ENCODE measurements around the gene TTC9B. TPM values are rescaled to one million over a fixed set of nuclear protein-coding genes. Genes with fewer than 3 reads are reported as not detected.

TTC9B gene
- total RNA-seq, 1 donor from 2014 or later = not detected

DNA sequence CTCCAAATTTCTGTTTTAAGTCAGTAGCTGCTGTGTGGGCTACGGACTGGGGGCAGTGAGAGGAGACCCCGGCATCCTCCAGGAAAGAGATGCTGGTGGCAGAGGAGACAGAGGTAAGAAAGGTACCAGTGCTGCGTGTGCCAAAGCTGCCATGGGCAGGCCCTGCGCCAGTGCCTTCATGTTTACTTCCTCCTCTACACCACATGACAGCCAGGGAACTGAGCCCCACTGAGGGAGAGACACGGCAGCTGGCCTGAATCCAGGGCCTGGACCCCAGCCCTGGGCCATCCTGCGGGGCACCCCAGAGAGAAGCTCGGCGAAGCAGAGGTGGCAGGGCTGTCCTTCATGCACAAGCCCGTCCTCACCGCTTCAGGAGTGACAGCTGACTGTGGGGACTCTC, 31.0 kb upstream of the TTC9B start:
- no peak for DNase-seq (ENCODE audit: extremely low spot score, unreplicated experiment)
- Mint-ChIP-seq H3K36me3 (ENCODE audit: unreplicated experiment) (peaks cover 26% of the 10 kb centered on the region), H3K27ac (ENCODE audit: unreplicated experiment) (no peak overlapping the region), H3K4me1 (ENCODE audit: unreplicated experiment) (peaks cover 47% of the 10 kb centered on the region), H3K27me3 (ENCODE audit: unreplicated experiment) (no peaks in the 10 kb centered on the region), H3K4me3 (ENCODE audit: unreplicated experiment) (no peak overlapping the region), H3K9me3 (ENCODE audit: unreplicated experiment) (no peaks in the 10 kb centered on the region)
- TF ChIP-seq, protein P1, sequence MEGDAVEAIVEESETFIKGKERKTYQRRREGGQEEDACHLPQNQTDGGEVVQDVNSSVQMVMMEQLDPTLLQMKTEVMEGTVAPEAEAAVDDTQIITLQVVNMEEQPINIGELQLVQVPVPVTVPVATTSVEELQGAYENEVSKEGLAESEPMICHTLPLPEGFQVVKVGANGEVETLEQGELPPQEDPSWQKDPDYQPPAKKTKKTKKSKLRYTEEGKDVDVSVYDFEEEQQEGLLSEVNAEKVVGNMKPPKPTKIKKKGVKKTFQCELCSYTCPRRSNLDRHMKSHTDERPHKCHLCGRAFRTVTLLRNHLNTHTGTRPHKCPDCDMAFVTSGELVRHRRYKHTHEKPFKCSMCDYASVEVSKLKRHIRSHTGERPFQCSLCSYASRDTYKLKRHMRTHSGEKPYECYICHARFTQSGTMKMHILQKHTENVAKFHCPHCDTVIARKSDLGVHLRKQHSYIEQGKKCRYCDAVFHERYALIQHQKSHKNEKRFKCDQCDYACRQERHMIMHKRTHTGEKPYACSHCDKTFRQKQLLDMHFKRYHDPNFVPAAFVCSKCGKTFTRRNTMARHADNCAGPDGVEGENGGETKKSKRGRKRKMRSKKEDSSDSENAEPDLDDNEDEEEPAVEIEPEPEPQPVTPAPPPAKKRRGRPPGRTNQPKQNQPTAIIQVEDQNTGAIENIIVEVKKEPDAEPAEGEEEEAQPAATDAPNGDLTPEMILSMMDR (IDR thresholded peaks at IDR 0.05) = no peak

DNA sequence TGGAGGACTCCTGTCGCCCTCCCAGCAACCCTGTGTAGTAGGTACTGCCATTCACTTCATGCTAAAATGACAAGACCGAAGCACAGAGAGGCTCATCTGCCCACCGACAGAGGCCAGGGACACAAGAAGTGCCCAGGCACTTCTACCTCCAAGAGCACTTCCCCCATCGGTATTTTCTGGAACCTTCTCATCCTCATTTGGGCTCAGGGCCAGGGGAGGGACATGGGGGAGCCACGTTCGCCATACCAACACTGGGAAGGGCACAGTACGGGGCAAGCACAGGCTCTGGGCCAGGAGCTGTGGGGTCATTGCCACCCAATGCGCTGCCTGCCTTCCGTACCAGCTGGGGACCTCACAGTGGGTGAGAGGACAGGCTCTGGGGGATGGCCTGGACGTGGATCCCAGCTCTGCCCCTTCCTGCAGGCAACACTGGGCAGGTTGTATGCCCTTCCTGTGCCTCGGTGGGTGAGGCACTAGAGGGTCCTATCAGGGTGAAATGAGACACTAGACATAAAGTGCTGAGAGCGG, 29.6 kb upstream of the TTC9B start:
- no peak overlapping the region for H3K27ac Mint-ChIP-seq (ENCODE audit: unreplicated experiment)
- TF ChIP-seq, protein P1 (IDR thresholded peaks at IDR 0.05) = no peak
- H3K4me3 Mint-ChIP-seq (ENCODE audit: unreplicated experiment) = no peak overlapping the region

DNA sequence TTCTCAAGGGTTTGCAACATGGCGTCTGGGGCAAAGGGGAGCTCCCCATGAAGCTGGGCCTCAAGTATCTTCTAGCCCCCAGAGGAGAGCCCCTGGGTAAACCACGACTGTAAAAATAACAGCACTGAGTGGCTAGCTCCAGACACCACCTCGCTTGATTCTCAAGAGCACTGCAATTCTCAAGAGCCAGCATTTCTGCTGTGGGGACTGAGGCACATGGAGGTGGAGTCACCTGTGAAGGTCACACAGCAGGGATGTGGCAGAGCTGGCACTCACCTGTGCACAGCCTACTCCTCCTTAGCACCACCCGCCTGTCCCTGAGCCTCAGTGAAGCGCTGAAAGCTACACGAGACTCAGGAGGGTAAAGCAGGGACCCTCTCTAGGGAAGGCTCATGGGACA, 29.0 kb upstream of the TTC9B start:
- peaks cover 15% of the 10 kb centered on the region for H3K36me3 Mint-ChIP-seq (ENCODE audit: unreplicated experiment)
- DNase-seq (ENCODE audit: extremely low spot score, unreplicated experiment) = no peak
- H3K4me3 Mint-ChIP-seq (ENCODE audit: unreplicated experiment) = no peak overlapping the region
- H3K27me3 Mint-ChIP-seq (ENCODE audit: unreplicated experiment) = no peaks in the 10 kb centered on the region
- no peak overlapping the region for H3K27ac Mint-ChIP-seq (ENCODE audit: unreplicated experiment)
- H3K4me1 Mint-ChIP-seq (ENCODE audit: unreplicated experiment) = peaks cover 29% of the 10 kb centered on the region
- TF ChIP-seq, protein P1 (IDR thresholded peaks at IDR 0.05) = no peak
- no peaks in the 10 kb centered on the region for H3K9me3 Mint-ChIP-seq (ENCODE audit: unreplicated experiment)

More for the DNA sequence above, 29.6 kb upstream of the TTC9B start:
- Mint-ChIP-seq H3K36me3 (ENCODE audit: unreplicated experiment) (peaks cover 20% of the 10 kb centered on the region), H3K4me1 (ENCODE audit: unreplicated experiment) (peaks cover 35% of the 10 kb centered on the region), H3K9me3 (ENCODE audit: unreplicated experiment) (no peaks in the 10 kb centered on the region), H3K27me3 (ENCODE audit: unreplicated experiment) (no peaks in the 10 kb centered on the region)
- no peak for DNase-seq (ENCODE audit: extremely low spot score, unreplicated experiment)

DNA sequence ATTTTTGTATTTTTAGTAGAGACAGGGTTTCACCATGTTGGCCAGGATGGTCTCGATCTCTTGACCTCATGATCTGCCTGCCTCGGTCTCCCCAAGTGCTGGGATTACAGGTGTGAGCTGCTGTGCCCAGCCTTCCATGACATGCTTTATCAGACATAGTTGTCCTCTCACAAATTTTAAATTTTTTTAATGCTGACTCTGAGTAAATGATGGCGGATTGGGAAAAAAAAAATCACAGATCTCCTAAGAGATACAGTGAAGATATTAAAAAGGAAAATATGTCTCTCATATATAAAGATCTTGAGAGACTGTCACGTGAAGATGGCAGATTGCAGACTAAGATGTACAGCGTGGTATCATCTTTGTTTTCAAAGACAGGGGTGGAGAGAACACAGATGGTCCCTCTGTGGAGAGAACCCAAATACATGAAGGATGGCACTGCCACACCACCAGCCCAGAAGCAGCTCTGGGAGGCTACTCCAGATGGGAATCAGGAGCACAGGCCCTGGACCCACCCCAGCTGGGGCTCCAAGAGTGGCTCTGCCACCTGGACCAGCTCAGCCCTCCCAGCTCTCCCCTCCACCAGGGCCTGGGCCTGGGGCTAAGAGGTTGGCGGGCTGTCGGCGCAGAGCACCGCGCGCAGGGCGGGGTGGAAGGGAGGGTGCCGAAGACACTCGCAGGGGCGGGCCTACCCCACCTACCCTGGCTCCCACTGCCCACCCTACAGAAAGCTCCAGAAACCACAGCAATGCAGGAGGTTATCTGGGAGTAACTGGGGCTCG, 28.3 kb upstream of the TTC9B start:
- TF ChIP-seq, protein P1 (IDR thresholded peaks at IDR 0.05) = no peak
- Mint-ChIP-seq H3K27ac (ENCODE audit: unreplicated experiment) (peak overlapping the region; percentile 15), H3K4me1 (ENCODE audit: unreplicated experiment) (peaks cover 28% of the 10 kb centered on the region), H3K9me3 (ENCODE audit: unreplicated experiment) (no peaks in the 10 kb centered on the region), H3K4me3 (ENCODE audit: unreplicated experiment) (no peak overlapping the region), H3K27me3 (ENCODE audit: unreplicated experiment) (no peaks in the 10 kb centered on the region), H3K36me3 (ENCODE audit: unreplicated experiment) (peaks cover 16% of the 10 kb centered on the region)
- DNase-seq (ENCODE audit: extremely low spot score, unreplicated experiment) = no peak

DNA sequence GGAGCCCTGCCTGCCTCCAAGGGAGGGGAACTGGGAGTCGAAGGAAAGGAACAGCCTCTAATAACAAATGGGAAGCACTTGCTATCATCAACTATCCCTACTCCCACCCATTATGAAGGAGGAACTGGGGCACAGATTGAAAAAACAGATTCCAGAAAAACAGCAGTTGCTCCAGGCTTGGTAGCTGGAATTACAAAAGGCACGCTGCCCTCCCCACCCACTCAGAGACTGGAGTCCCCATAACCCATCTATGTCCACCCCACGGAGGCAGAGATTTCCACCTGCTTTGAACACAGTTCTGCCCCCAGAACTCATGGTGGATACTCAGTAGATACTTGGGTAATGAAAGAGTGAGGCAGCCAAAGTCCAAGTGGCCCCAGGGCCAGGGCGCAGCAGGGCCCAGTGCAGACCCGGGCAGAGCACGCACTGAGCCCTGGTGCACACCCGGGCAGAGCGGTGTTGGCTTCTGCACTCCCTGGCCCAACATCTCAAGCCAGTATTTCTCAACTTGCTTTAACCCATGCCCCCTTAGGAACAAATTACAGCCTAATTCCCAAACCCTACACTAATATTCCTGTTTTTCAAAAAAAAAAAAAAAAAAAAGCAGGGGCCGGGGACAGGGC, 27.4 kb upstream of the TTC9B start:
- TF ChIP-seq, protein P1 (IDR thresholded peaks at IDR 0.05) = no peak
- DNase-seq (ENCODE audit: extremely low spot score, unreplicated experiment) = no peak
- Mint-ChIP-seq H3K36me3 (ENCODE audit: unreplicated experiment) (peaks cover 18% of the 10 kb centered on the region), H3K4me3 (ENCODE audit: unreplicated experiment) (no peak overlapping the region), H3K4me1 (ENCODE audit: unreplicated experiment) (peaks cover 28% of the 10 kb centered on the region), H3K9me3 (ENCODE audit: unreplicated experiment) (no peaks in the 10 kb centered on the region), H3K27ac (ENCODE audit: unreplicated experiment) (no peak overlapping the region), H3K27me3 (ENCODE audit: unreplicated experiment) (no peaks in the 10 kb centered on the region)

All from osteocyte (in vitro differentiated cells).